Mammary epithelial cell (primary cell): ENCODE data around the gene PPP2R2B.

ENCODE experiments used
- EZH2 ChIP-seq: IDR thresholded peaks from 2 replicates; pipeline ENCODE4 v1.6.1; 2012; ENCODE audit warnings: low read length, inconsistent platforms, borderline replicate concordance
- TF ChIP-seq, protein P1 (sequence below), 2 donors: IDR thresholded peaks in 1 of 2; conservative IDR thresholded peaks in 1 of 2; 2 replicates each; pipeline ENCODE4 v1.5.1; 2011 to 2012; ENCODE audit warnings: inconsistent platforms in 2 of 2, low read length in 2 of 2, mild to moderate bottlenecking in 2 of 2, control low read depth in 1 of 2, low read depth in 1 of 2; ENCODE audit not compliant: insufficient read depth in 1 of 2; ENCODE audit errors: extremely low read depth in 1 of 2

DNA sequence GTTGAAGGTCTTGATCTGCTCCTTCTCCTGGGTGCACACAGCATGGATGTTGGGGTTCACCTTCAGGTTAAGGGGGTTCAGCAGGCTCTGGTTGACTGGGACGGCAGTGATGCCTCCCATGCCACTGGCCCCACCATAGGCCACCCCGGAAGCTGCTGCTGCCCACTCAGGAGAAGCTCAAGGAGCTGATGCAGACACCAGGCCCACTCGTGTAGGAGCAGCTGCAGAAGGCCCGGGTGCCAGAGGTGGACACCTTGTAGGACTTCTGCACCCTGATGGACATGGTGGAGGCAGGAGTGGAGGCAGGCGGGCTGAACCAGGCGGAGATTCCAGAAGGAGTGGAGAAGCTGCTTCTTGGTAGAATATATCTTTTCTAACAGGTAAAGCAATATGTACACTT is 171.2 kb downstream of the PPP2R2B start:
- TF ChIP-seq, protein P1, sequence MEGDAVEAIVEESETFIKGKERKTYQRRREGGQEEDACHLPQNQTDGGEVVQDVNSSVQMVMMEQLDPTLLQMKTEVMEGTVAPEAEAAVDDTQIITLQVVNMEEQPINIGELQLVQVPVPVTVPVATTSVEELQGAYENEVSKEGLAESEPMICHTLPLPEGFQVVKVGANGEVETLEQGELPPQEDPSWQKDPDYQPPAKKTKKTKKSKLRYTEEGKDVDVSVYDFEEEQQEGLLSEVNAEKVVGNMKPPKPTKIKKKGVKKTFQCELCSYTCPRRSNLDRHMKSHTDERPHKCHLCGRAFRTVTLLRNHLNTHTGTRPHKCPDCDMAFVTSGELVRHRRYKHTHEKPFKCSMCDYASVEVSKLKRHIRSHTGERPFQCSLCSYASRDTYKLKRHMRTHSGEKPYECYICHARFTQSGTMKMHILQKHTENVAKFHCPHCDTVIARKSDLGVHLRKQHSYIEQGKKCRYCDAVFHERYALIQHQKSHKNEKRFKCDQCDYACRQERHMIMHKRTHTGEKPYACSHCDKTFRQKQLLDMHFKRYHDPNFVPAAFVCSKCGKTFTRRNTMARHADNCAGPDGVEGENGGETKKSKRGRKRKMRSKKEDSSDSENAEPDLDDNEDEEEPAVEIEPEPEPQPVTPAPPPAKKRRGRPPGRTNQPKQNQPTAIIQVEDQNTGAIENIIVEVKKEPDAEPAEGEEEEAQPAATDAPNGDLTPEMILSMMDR (conservative IDR thresholded peaks at IDR 0.05 in 1 of 2, IDR thresholded peaks at IDR 0.05 in 1 of 2; ENCODE audit: extremely low read depth in 1 of 2, insufficient read depth in 1 of 2, low read depth in 1 of 2, low read length in 2 of 2) = no peak
- no peak for TF ChIP-seq EZH2
